Keratinocyte (primary cell): ENCODE measurements around the gene FOLR1. TPM values are rescaled to one million over a fixed set of nuclear protein-coding genes. Genes with fewer than 3 reads are reported as not detected.

Experiments
- DNase-seq: peaks from one replicate; pipeline ENCODE4 v3.0.0-alpha.2; 2011; ENCODE audit warnings: low read depth, missing footprints, low spot score
- FAIRE-seq: peaks from 2 replicates; lab custom pipeline; 2011; peaks lifted over from hg19 to GRCh38; lab: Jason Lieb, UNC
- H2AFZ ChIP-seq: 2 replicates; pipeline ENCODE4 v1.6.0; 2012; ENCODE audit warnings: low read length, control low read depth, inconsistent platforms; ENCODE audit not compliant: control insufficient read depth
- H3K27ac ChIP-seq: 2 replicates; pipeline ENCODE4 v1.5.1; 2011; ENCODE audit warnings: low read length; ENCODE audit not compliant: control insufficient read depth, insufficient read depth
- H3K27me3 ChIP-seq: 3 replicates; pipeline ENCODE4 v1.6.0; 2011; ENCODE audit warnings: low read length; ENCODE audit not compliant: control insufficient read depth, insufficient read depth; ENCODE audit errors: extremely low read depth
- H3K36me3 ChIP-seq, 2 experiments: 2 replicates in 1 of 2; 3 replicates in 1 of 2; pipeline ENCODE4 v1.5.1; 2011; ENCODE audit warnings: low read length in 2 of 2, mild to moderate bottlenecking in 1 of 2; ENCODE audit not compliant: control insufficient read depth in 2 of 2, insufficient read depth in 2 of 2; ENCODE audit errors: extremely low read depth in 1 of 2
- H3K4me1 ChIP-seq: 3 replicates; pipeline ENCODE4 v1.5.1; 2011; ENCODE audit warnings: low read length; ENCODE audit not compliant: control insufficient read depth, insufficient read depth; ENCODE audit errors: extremely low read depth
- H3K4me2 ChIP-seq: 3 replicates; pipeline ENCODE4 v1.6.0; 2011; ENCODE audit warnings: low read depth, low read length; ENCODE audit not compliant: control insufficient read depth, insufficient read depth; ENCODE audit errors: extremely low read depth
- H3K4me3 ChIP-seq, 3 experiments: fragments of 200-600 bp in 1 of 3; sonication (generic) in 1 of 3; 2 replicates in 2 of 3; 3 replicates in 1 of 3; pipeline ENCODE4 v1.5.1; 2011 to 2016; ENCODE audit warnings: low read length in 3 of 3, mild to moderate bottlenecking in 3 of 3, control low read depth in 2 of 3, inconsistent platforms in 1 of 3, low read depth in 1 of 3, mixed read lengths in 1 of 3, mixed run types in 1 of 3, moderate library complexity in 1 of 3; ENCODE audit not compliant: control insufficient read depth in 2 of 3, insufficient read depth in 2 of 3; ENCODE audit errors: extremely low read depth in 1 of 3
- H3K79me2 ChIP-seq: 2 replicates; pipeline ENCODE4 v1.6.0; 2012; ENCODE audit warnings: low read length; ENCODE audit not compliant: control insufficient read depth, insufficient read depth
- H3K9ac ChIP-seq: 3 replicates; pipeline ENCODE4 v1.6.0; 2011; ENCODE audit warnings: low read length; ENCODE audit not compliant: control insufficient read depth, insufficient read depth; ENCODE audit errors: extremely low read depth
- H3K9me1 ChIP-seq: 3 replicates; pipeline ENCODE4 v1.6.0; 2011; ENCODE audit warnings: low read length; ENCODE audit not compliant: control insufficient read depth, insufficient read depth; ENCODE audit errors: extremely low read depth
- H3K9me3 ChIP-seq: 2 replicates; pipeline ENCODE4 v1.5.1; 2012; ENCODE audit warnings: low read depth, low read length; ENCODE audit not compliant: control insufficient read depth
- H4K20me1 ChIP-seq: 3 replicates; pipeline ENCODE4 v1.6.0; 2011; ENCODE audit warnings: low read length; ENCODE audit not compliant: control insufficient read depth, insufficient read depth; ENCODE audit errors: extremely low read depth
- CTCF ChIP-seq, 3 experiments: IDR thresholded peaks in 1 of 3; conservative IDR thresholded peaks in 1 of 3; optimal IDR thresholded peaks in 1 of 3; 2 replicates in 2 of 3; 3 replicates in 1 of 3; pipeline versions ENCODE3 to v1.5.1; 2011; ENCODE audit warnings: low read length in 3 of 3, mild to moderate bottlenecking in 3 of 3, moderate library complexity in 2 of 3, control low read depth in 1 of 3, inconsistent platforms in 1 of 3; ENCODE audit not compliant: insufficient read depth in 2 of 3; ENCODE audit errors: extremely low read depth in 1 of 3
- EZH2 ChIP-seq: IDR thresholded peaks from one replicate; pipeline ENCODE4 v1.6.1; 2012; ENCODE audit warnings: inconsistent platforms, mild to moderate bottlenecking, low read length, moderate library complexity
- dilution Hi-C: fragments of 300-500 bp; cut with MboI; formaldehyde crosslinking; loops from one replicate; pipeline ENCODE4 v1.7.0; 2020; ENCODE audit warnings: low sequenced_read_pairs; ENCODE audit not compliant: extremely low pct_ligation_motif_present
- polyA plus RNA-seq, 5 experiments: library from polyadenylated mRNA; depleted of rRNA in 3 of 5; stranded (reverse) in 3 of 5; stranded (forward) in 1 of 5; unstranded in 1 of 5; fragments of >200 nt; gene quantifications; 1 replicate in 1 of 5; 2 replicates in 3 of 5; 3 replicates in 1 of 5; pipeline versions ENCODE4 v1.2.1 to v1.2.3, GENCODE V29; 2011 to 2012; ENCODE audit warnings: missing spikeins in 2 of 5, low read depth in 1 of 5, low replicate concordance in 1 of 5

Gene FOLR1
- polyA plus RNA-seq, 1 donor (not counting 4 experiments of a cell fraction or from before 2014, with no cell fraction given) = 0.13 TPM

- no peaks in the 10 kb centered on the region for H4K20me1 ChIP-seq
- peaks cover 10% of the 10 kb centered on the region for H3K4me1 ChIP-seq
- H3K4me3 ChIP-seq = no peak overlapping the region
- peaks cover 18% of the 10 kb centered on the region for H3K79me2 ChIP-seq
- dilution Hi-C loops = no loop called here
- DNase-seq (no peak), FAIRE-seq (no peak)
- peaks cover 0 to 2% of the 10 kb centered on the region in 2 experiments for H3K36me3 ChIP-seq
- H3K27me3 ChIP-seq = peaks cover 11% of the 10 kb centered on the region
- H3K9ac ChIP-seq = no peak overlapping the region
- H3K9me1 ChIP-seq = no peaks in the 10 kb centered on the region
- no peak overlapping the region for H3K27ac ChIP-seq
- no peak overlapping the region for H3K4me2 ChIP-seq
- no peak overlapping the region for H2AFZ ChIP-seq
- no peaks in the 10 kb centered on the region for H3K9me3 ChIP-seq
- no peak for TF ChIP-seq CTCF (optimal IDR thresholded peaks at IDR 0.05 in 1 of 3, IDR thresholded peaks at IDR 0.05 in 1 of 3, conservative IDR thresholded peaks at IDR 0.05 in 1 of 3; ENCODE audit: extremely low read depth in 1 of 3, insufficient read depth in 2 of 3, low read length in 3 of 3)
- no peak for TF ChIP-seq EZH2
Observed at GRCh38 chr11:72221386-72222075, 29.6 kb downstream of the FOLR1 start.

DNA sequence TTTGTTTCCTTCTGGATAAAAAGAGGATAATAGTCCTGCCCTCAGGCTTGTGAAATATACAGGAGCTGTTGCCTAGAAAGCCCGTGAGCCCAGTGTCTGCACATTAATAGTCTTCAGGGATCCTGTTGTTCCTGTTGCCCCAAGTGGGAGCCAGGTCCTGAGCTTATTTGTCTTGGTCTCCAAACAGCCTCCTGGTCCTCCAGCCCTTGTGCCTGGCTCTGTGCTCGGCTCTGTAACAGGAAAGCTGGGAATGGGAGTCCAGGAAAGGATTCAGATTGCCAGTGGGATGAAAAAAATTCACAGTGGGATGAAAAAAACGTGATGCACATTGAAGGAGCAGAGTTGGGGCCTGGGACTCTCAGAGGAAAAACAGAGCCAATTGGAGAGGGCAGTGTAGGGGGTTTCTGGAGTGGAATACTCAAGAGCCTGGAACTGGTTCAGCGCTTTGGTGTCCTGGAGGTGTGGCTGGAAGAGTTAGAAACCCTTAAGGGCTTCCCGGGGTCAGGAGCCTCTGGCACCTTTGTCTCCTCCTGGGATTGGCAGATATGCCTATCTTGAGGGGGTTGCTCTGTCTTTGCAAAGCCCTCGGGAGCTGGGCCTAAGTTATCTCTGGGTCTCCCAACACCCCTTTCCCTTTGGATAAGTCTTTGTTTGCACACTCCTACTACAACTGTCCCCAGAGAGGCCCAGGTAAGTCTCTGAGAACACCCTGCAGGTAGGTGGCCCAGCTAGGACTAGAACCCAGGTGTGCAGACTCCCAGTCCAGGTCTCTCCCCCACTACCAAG is 30.4 kb downstream of the FOLR1 start:
- H3K9ac ChIP-seq = peak overlapping the region; percentile 73
- dilution Hi-C loops = no loop called here
- TF ChIP-seq CTCF (optimal IDR thresholded peaks at IDR 0.05 in 1 of 3, IDR thresholded peaks at IDR 0.05 in 1 of 3, conservative IDR thresholded peaks at IDR 0.05 in 1 of 3; ENCODE audit: extremely low read depth in 1 of 3, insufficient read depth in 2 of 3, low read length in 3 of 3) = no peak
- no peak for TF ChIP-seq EZH2

More for the DNA sequence above, 30.4 kb downstream of the FOLR1 start:
- Histone ChIP-seq H3K79me2 (peaks cover 19% of the 10 kb centered on the region), H3K27ac (peak overlapping the region; percentile 36), H2AFZ (peak overlapping the region; percentile 83), H4K20me1 (no peaks in the 10 kb centered on the region), H3K4me3 (peak overlapping the region; percentile 72 to 86 (median 74)), H3K9me3 (no peaks in the 10 kb centered on the region), H3K9me1 (no peaks in the 10 kb centered on the region), H3K27me3 (peaks cover 11% of the 10 kb centered on the region), H3K4me2 (peak overlapping the region; percentile 95), H3K4me1 (peaks cover 10% of the 10 kb centered on the region), H3K36me3 (peaks cover 0 to 4% of the 10 kb centered on the region in 2 experiments)
- DNase-seq = no peak
- FAIRE-seq = no peak
